Putamen (tissue), 1 donor: Measurements from ENCODE around the gene SART3.
A peak's percentile ranks its signal among the peaks of the same experiment; 100 is the strongest.
"Not testable (repeated sequence)": the region's sequence is repeated elsewhere in the genome, so short reads cannot be mapped to it uniquely, and the experiment has no call there.

Source experiments
- DNase-seq: peaks from one replicate; pipeline ENCODE4 v3.0.0-alpha.2; 2016; ENCODE audit warnings: low spot score

SART3 gene

DNA sequence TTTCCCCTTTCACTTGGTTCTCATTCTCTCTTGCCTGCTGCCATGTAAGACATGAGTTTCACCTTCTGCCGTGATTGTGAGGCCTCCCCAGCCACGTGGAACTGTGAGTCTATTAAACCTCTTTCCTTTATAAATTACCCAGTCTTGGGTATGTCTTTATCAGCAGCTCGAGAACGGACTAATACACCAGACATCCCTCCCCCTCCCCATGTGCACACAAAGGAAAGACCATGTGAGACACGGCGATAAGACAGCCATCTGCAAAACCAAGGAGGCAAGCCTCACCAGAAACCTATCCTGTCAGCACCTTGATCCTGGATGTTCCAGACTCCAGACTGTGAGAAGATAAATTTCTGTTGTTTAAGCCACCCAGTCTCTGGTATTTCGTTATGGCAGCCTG lies 75.6 kb downstream of the SART3 start:
- not testable (repeated sequence) for DNase-seq

DNA sequence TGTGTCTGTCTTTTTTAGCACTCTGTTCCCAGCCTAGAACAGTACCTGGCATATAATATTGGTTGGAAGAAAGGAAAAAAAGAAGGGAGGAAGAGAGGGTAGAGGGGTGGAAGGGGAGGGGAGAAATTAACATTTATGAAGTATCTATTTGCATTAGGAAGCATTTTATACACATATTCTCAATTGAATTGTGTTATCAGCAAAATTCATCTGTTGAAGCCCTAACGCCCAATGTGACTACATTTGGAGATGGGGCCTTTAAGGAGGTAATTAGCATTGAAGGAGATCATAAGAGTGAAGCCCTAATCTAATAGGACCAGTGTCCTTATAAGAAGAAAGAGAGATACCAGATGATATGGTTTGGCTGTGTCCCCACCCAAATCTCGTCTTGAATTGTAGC lies 76.1 kb downstream of the SART3 start:
- no peak for DNase-seq

- no peak for DNase-seq
Measured at GRCh38 chr12:108484431-108484830, 76.5 kb downstream of the SART3 start.

- DNase-seq, result no peak
Measured at GRCh38 chr12:108483213-108484059, 77.5 kb downstream of the SART3 start.

GRCh38 chr12:108482717-108483212 lies 78.2 kb downstream of the SART3 start:
- DNase-seq, result peak; percentile 33

GRCh38 chr12:108479364-108480070 lies 81.5 kb downstream of the SART3 start:
- DNase-seq, result no peak

- DNase-seq, result no peak
Measured at GRCh38 chr12:108478611-108479206, 82.3 kb downstream of the SART3 start.

DNA sequence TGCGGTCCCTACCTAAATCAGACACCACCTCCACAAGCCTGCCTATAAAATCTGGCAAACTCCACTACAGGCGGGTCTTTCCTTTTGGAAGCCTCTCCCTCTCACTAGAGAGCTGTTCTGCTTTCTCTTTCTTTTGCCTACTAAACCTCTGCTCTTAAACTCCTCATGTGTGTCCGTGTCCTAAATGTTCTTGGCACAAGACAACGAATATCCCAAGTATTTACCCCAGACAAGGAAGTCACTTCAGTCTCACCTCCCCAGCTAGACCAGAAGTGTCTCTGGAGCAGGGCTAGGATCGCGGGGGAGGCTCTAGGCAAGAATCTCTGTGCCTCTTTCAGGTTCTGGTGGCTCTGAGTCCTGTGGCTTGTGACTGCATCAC lies 83.1 kb downstream of the SART3 start:
- DNase-seq, result no peak

DNA sequence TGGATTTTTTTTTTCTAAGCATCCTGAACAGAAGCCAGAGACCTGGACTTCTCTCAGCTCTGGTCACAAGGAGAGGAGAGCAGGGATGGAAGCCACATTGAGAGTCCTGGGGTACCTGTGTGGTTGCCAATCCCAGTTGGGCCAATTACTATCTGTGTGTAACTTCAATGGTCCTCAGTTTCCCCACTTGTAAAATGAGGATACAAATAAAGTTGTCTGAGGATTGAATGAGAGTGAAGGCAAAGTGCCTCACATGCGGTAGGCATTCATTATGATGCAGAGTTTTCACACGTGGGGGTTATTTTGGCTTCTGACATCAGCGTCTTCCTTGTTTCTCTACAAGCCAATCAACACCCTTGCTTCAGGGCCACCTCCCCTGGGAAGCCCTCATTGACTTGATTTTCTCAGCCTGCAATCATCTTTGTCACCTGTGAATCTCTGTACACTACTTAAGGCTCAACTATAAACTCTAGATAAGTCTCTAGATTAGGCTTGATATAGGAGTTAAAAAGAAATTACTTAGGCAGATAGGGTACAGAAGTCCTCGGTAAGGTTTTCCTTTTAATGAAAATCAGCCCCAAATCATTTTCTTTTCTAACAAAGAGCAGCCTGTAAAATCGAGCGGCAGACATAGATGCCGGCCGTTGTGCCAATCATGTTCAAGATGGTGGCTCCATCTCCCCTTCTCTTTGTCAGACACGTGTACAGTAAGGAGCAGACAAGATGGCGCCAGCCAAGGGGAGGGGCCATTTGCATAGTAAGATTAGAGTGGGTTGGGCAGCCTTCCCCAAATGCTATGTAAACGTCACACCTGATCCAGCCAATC lies 83.7 kb downstream of the SART3 start:
- no peak for DNase-seq

GRCh38 chr12:108475396-108475795 lies 85.6 kb downstream of the SART3 start:
- DNase-seq, result no peak

DNA sequence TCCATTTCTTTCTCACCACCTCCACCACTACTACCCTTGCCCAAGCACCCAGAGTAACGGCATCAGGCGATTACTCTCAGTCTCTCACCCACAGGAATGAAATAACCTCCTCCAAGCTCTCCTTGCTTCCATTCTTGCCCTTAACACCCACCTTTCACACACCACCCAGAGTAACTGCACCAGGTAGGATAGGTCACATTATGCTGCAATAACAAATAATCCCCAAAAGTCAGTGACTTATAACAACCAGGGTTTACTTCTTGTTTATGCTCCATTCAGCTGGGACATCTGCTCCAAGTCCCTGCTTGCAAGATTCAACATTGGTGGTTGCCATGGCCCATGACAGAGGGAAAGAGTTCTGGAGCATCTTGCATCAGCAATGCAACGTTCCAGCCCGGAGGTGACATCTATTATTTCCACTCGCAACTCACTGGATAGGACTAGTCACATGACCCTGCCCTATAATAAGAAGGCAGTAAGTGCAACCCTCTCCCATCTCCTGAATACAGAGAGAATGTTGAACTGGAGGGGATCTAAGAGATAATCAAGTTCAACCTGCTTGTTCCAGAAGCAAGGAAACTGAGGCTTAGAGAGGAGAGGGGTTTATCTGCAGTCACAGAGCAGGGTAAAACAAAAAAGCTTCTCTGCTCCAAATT lies 87.4 kb downstream of the SART3 start:
- DNase-seq, result no peak
